Uterus (tissue), 4 donors: Measurements from ENCODE around the gene STK39. TPM values are rescaled to one million over a fixed set of nuclear protein-coding genes. Genes with fewer than 3 reads are reported as not detected.

Experiments
- DNase-seq, 2 donors: peaks; one replicate each; pipeline ENCODE4 v3.0.0-alpha.2; 2019 to 2020
- H3K27ac ChIP-seq, 2 donors: fragments of 200-600 bp; sonication (generic); 1 replicate in 1 of 2; 2 replicates in 1 of 2; pipeline ENCODE4 v1.5.1; 2016 to 2018
- H3K27me3 ChIP-seq, 2 donors: fragments of 200-600 bp; sonication (generic); one replicate each; pipeline ENCODE4 v1.5.1; 2018 to 2019; ENCODE audit warnings: control low read depth in 1 of 2
- H3K36me3 ChIP-seq, 2 donors: fragments of 200-600 bp; sonication (generic); one replicate each; pipeline ENCODE4 v1.5.1; 2019; ENCODE audit warnings: control low read depth in 1 of 2
- H3K4me1 ChIP-seq, 2 donors: fragments of 200-600 bp; sonication (generic); one replicate each; pipeline ENCODE4 v1.5.1; 2018 to 2019; ENCODE audit warnings: control low read depth in 1 of 2
- H3K4me3 ChIP-seq, 2 donors: fragments of 200-600 bp; sonication (generic); 1 replicate in 1 of 2; 2 replicates in 1 of 2; pipeline ENCODE4 v1.5.1; 2018 to 2019; ENCODE audit warnings: mild to moderate bottlenecking in 1 of 2
- H3K9me3 ChIP-seq, 2 donors: fragments of 200-600 bp; sonication (generic); one replicate each; pipeline ENCODE4 v1.5.1; 2019; ENCODE audit warnings: control low read depth in 1 of 2
- POLR2A ChIP-seq, 2 donors: fragments of 450-650 bp; IDR thresholded peaks; one replicate each; pipeline ENCODE4 v1.6.1; 2016; ENCODE audit warnings: antibody characterized with exemption in 2 of 2, mild to moderate bottlenecking in 1 of 2, moderate library complexity in 1 of 2
- intact Hi-C: fragments of 100-400 bp; cut with DNase I; formaldehyde crosslinking; loops from one replicate; pipeline ENCODE4 v1.15.1; 2023; ENCODE audit warnings: low total_unique reads
- total RNA-seq, 4 donors: library from RNA; depleted of rRNA in 3 of 4; stranded (reverse); fragments of >200 nt in 3 of 4; gene quantifications; one replicate each; pipeline versions ENCODE4 v1.1.0 to v1.2.4, GENCODE V29; 2014 to 2023
- TF ChIP-seq, protein P1 (sequence below), 4 experiments: fragments of 200-600 bp in 2 of 4; fragments of 450-650 bp in 2 of 4; sonication (generic) in 2 of 4; IDR thresholded peaks; one replicate each; pipeline ENCODE4 v1.5.1; 2016 to 2019; ENCODE audit warnings: antibody characterized with exemption in 4 of 4, mild to moderate bottlenecking in 2 of 4, moderate library complexity in 1 of 4
- donor health status: DM: yes; HTN: yes; CAD: no.

Gene STK39
- total RNA-seq, 4 donors from 2014 or later = 5.0 to 23.6 (median 9.8) TPM

DNA sequence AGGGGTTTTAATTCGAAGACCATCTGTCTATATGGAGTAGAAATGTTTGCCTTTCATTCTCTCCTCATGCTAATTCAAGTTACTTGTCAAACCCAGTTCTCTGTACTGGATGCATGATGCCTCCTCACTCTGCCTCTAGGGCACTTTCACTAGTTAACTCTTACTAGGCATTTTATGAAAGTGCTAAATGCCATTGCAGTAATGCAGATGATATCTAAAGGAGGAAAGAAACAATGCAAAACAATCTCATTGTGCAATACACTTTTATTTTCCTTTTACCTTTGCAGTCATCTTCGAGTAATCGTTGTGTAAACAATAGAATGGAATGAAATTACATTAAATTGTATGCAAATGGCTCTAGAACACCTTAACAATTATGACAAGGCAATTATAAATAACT, 293.6 kb downstream of the STK39 start:
- intact Hi-C loops = no loop called here
- Histone ChIP-seq H3K4me1 (no peaks in the 10 kb centered on the region), H3K9me3 (no peaks in the 10 kb centered on the region), H3K4me3 (no peak overlapping the region), H3K36me3 (no peaks in the 10 kb centered on the region), H3K27ac (no peak overlapping the region), H3K27me3 (no peaks in the 10 kb centered on the region)
- DNase-seq = no peak
- no peak for TF ChIP-seq POLR2A (IDR thresholded peaks at IDR 0.05)
- TF ChIP-seq, protein P1, sequence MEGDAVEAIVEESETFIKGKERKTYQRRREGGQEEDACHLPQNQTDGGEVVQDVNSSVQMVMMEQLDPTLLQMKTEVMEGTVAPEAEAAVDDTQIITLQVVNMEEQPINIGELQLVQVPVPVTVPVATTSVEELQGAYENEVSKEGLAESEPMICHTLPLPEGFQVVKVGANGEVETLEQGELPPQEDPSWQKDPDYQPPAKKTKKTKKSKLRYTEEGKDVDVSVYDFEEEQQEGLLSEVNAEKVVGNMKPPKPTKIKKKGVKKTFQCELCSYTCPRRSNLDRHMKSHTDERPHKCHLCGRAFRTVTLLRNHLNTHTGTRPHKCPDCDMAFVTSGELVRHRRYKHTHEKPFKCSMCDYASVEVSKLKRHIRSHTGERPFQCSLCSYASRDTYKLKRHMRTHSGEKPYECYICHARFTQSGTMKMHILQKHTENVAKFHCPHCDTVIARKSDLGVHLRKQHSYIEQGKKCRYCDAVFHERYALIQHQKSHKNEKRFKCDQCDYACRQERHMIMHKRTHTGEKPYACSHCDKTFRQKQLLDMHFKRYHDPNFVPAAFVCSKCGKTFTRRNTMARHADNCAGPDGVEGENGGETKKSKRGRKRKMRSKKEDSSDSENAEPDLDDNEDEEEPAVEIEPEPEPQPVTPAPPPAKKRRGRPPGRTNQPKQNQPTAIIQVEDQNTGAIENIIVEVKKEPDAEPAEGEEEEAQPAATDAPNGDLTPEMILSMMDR (IDR thresholded peaks at IDR 0.05) = no peak

DNA sequence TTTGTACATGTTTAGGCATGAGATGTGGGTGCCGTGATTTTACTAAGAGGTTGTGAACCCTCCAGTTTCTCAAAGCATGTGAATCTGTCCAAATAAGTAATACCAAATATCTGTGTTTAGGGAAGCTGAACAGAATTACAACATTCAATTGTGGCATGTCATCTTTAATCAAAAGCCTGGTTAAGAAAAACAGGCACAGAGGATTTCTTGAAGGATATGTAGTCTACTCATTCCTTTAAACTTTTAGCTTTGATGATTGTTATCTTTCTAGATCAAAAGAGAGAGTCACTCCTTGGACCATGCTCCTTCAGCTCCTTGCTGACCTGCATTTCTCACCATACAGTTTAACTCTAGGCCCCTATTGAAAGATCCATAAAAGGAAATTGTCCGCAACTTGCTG, 296.8 kb downstream of the STK39 start:
- no peak overlapping the region for H3K4me3 ChIP-seq
- intact Hi-C loops = no loop called here
- H3K27ac ChIP-seq = no peak overlapping the region
- H3K4me1 ChIP-seq = no peaks in the 10 kb centered on the region
- no peaks in the 10 kb centered on the region for H3K36me3 ChIP-seq
- no peaks in the 10 kb centered on the region for H3K9me3 ChIP-seq
- TF ChIP-seq, protein P1 (IDR thresholded peaks at IDR 0.05) = no peak
- TF ChIP-seq POLR2A (IDR thresholded peaks at IDR 0.05) = no peak
- no peaks in the 10 kb centered on the region for H3K27me3 ChIP-seq
- no peak for DNase-seq

DNA sequence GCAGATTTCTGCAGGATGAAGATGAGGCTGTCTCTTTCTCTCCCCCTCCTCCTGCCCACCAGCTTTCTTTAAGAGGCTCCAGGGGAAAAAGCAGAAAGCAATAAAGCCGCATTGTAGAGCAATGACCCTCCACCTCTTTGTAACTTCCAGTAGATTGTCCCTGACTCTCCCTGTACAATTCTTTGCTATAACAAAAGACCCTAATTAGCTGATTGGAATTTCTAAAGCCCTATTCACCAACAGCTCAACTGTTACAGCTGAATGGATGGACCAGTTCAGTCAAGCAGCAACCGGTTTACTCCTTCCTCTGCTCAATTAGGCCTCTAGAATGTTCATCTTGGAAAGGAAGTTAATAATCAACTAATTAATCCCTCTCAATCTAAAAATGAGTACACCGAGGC, 301.0 kb downstream of the STK39 start:
- no peak for DNase-seq
- TF ChIP-seq POLR2A (IDR thresholded peaks at IDR 0.05) = no peak
- TF ChIP-seq, protein P1 (IDR thresholded peaks at IDR 0.05) = no peak

DNA sequence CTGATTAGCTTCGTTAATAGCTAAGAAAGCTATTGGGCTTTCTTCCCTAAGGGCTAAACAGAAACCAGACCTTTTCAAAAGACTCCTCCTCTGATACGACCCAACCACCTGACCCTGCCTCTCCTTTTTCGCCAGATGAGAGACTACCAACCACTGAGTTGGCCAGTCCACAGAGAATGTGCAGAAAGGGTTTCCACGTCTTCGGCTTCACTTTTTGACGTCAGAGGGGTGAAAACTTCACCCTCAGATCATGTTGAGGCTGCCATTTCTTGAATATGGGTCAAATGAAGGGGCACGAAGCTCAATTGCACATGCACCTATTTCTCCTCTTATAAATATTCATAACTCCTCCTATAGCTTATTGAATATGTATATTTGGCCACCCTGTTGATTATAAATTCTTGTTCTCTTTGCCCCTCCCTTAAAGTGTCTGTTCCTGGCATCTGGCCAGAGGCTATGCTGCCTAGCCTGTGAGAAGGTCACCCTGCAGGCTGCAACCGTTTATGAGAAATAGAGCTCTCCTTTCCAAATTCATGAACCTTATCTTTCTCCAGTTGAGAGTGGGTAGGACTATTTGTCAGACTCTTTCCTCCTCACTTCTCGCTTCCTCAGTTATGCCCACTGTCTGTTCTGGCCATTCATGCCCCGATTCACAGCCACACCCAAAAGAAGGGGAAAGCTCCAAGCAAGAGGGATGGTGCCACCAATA, 301.6 kb downstream of the STK39 start:
- intact Hi-C loops = no loop called here
- Histone ChIP-seq H3K27me3 (no peaks in the 10 kb centered on the region), H3K27ac (no peak overlapping the region), H3K4me3 (no peak overlapping the region), H3K36me3 (no peaks in the 10 kb centered on the region), H3K4me1 (no peaks in the 10 kb centered on the region), H3K9me3 (no peaks in the 10 kb centered on the region)
- no peak for DNase-seq
- no peak for TF ChIP-seq POLR2A (IDR thresholded peaks at IDR 0.05)
- TF ChIP-seq, protein P1 (IDR thresholded peaks at IDR 0.05) = no peak

More for the DNA sequence above, 301.0 kb downstream of the STK39 start:
- H3K9me3 ChIP-seq = no peaks in the 10 kb centered on the region
- H3K27me3 ChIP-seq = no peaks in the 10 kb centered on the region
- no peak overlapping the region for H3K27ac ChIP-seq
- intact Hi-C loops = no loop called here
- H3K4me3 ChIP-seq = no peak overlapping the region
- H3K36me3 ChIP-seq = no peaks in the 10 kb centered on the region
- no peaks in the 10 kb centered on the region for H3K4me1 ChIP-seq

DNA sequence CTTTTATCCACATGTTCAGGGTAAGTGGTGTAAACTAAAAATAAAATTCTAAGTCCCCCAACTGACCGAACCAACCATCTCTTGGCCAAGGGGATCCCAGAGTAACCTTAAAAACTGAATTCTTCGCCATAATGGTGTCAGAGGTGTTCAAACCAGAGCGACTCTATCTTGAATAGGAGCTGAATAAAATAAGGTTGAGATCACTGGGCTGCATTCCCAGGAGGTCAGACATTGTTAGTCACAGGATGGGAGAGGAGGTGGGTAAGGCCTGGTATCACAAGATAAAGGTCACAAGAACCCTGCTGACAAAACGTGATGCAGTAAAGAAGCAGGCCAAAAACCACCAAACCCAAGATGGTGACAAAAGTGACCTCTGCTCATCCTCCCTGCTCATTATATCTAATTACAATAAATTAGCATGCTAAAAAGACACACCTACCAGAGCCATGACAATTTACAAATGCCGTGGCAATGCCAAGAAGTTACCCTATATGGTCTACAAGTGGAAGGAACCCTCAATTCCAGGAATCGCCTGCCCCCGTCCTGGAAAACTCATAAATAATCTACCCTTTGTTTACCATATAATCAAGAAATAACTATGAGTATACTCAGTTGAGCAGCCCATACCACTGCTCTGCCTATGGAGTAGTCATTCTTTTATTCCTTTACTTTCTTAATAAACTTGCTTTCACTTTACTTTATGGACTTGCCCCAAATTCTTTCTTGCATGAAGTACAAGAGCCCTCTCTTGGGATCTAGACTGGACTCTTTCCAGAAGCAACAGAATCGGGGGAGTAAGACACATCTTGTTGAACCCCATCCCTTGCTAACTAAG, 302.4 kb downstream of the STK39 start:
- intact Hi-C loops = no loop called here
- Histone ChIP-seq H3K9me3 (no peaks in the 10 kb centered on the region), H3K27ac (no peak overlapping the region), H3K36me3 (no peaks in the 10 kb centered on the region), H3K27me3 (no peaks in the 10 kb centered on the region), H3K4me3 (no peak overlapping the region), H3K4me1 (no peaks in the 10 kb centered on the region)
- TF ChIP-seq, protein P1 (IDR thresholded peaks at IDR 0.05) = no peak
- TF ChIP-seq POLR2A (IDR thresholded peaks at IDR 0.05) = no peak
- no peak for DNase-seq
